HG02938 (cell line): Measurements from ENCODE around the gene MT1B.
A peak's percentile ranks its signal among the peaks of the same experiment; 100 is the strongest.

Experiments
- ATAC-seq: cut with Tn5 transposase; IDR thresholded peaks from one replicate; pipeline ENCODE4 v1.9.1; 2021; ENCODE audit warnings: mild to moderate bottlenecking, moderate library complexity; ENCODE audit not compliant: unreplicated experiment

The MT1B gene

DNA sequence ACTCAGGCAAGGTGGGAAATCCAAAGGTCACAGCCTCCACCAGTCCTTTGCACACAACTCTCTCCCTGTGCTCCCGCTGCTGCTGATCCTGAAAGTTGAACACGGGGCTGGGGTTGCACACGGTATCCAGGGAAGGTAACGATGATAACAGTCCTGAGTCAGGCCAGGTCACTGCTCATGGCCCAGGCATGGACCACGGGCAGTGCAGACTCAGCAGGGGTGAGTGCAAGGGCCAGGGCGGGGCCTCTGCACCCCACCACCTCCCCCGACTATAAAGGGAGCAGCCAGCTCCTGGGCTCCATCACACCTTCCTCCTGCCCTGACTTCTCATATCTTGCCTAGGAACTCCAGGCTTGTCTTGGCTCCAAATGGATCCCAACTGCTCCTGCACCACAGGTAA, at the start of gene MT1B:
Gene MT1B (plus strand): TSS at position 301 of the 400 bp plus-strand sequence. CDS start 68 bp downstream, at position 369.
- ATAC-seq, result no peak

DNA sequence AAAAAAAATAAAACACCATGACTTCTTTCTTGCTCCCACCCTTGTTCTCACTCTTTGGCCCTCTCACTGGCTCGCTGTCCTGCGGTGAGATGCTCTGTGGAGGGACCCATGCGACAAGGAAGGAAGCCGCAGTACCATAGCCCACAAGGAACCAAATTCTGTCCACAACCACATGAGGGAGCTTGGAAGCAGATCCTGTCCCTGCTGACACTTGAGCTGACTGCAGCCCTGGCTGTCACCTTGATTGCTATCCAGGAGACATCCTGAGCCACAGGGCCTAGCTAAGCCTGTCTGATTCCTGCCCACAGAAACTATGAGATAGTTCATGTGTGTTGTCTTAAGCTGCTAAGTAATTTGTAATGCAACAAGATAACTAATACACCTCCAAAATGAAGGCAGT, 48.1 kb upstream of the MT1B start:
- ATAC-seq, result no peak

DNA sequence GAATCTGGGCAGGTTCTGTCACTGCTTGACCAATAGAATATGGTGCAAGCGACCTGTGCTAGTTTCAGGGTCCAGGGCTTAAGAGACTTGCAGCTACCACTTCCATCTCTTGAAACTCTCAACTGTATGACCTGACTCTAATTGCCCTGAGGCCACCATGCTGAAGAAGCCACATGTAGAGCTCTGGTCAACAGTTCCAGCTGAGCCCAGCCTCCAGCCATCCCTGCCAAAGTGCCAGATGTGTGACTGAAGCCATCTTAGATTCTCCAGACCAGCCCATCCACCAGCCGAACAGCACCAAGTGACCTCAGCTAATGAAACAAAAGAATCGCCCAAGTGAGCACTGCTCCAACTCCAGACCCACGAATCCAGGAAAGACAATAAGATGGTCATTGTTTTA, 46.7 kb upstream of the MT1B start:
- ATAC-seq, result no peak

DNA sequence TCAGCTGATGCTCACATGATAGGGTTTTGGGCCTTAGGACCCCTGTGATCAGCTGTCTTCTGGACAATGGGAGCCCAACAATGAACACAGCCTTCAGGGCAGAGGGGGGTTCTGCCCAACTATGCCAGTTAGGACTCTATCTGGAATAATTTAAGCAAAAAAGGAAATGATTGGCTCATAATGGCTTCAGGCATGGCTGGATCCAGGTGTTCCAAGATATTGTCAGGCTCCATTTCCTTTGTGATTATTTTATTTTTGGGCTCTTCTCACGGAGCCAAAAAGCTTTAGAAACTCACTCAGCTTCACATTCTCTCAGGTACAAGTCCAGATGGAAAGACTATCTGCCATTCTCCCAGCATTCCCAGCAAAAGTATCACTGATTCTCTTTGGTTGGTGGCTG, 46.2 kb upstream of the MT1B start:
- no peak for ATAC-seq

DNA sequence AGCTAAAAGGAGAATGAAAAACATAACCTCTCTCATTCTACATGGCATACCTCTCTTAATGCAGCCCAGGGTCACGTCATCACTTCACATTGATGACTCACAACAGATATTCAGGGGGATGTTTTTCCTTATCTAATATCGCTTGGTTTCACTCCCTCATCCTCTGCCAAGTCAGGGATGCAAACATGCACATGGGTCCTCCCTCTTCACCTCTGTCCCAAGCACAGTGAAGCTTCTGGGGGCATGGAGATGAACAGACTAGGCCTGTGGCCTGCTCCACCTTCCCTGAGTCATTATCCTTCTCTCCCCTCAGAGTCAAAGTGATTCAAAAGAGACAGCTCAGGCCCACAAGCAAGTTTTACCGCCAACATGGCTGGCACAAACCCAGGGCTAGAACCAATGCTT, 45.6 kb upstream of the MT1B start:
- no peak for ATAC-seq

DNA sequence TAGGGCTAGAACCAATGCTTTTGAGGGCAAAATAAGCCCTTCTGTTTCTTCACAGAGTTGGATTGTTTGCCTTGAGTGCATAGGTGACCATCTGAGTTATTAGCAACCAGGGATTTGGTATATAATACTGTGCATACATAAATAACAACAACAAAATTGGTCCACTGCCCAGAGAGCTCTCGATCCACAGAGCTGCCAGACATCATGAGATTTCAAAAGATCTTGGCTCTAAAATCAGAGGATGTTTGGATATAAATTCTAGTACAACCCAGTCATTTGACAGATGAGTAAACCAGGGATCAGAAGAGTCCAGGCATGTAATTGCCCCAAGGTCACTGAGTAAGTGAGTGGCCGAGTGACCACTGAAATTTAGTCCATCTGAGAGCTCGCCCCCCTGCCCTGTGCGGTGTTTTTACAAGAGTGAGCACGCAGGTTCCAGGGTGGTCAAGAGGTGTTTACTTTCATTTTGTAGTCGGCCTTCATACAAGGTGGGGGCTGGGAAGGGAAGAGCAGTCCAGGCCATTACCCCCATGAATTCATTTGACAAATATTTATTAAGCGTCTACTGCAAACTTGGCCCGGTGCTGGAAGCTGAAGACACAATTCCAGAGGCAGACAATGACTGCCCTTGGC, 45.1 kb upstream of the MT1B start:
- no peak for ATAC-seq

DNA sequence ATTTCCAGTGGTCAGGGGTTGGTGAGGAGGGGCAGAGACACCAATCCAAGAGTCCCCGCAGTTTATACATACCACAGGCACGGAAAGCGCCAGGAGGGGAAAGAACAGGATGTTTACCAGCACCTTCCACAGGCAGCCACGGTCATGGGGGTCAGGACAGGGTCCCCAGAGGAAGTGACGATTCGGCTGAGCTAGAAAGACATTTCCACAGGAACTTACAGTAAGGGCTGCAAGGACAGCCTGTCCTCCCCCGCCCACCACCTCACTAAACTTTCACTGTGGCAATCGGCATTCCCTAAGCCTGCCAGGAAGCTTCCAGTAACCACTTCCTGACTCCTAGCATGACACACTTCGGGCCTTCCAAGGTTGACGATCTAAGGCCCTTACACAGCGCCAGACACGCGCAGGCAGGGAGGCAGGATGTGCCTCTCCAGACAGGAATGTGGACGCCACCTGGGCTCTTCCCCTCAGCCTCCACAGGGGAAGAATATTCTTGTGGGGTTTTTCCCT, 44.5 kb upstream of the MT1B start:
- ATAC-seq, result no peak

DNA sequence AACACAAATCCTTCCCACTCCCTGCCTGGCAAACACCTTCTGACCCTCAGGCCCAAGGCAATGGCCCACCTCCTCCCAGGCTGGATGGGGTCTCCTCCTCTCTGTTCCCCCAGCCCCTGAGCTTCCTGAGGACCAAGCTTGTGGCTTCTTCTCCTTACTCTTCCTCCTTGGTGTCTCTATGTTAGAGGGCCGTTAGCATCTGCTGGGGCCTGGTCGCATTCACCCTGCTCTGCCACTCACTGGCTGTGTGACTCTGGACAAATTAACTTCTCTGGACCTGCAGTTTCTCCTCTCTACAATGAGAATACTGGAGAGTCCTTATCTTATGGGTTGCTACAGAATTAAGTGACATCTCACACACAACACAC, 44.0 kb upstream of the MT1B start:
- no peak for ATAC-seq

DNA sequence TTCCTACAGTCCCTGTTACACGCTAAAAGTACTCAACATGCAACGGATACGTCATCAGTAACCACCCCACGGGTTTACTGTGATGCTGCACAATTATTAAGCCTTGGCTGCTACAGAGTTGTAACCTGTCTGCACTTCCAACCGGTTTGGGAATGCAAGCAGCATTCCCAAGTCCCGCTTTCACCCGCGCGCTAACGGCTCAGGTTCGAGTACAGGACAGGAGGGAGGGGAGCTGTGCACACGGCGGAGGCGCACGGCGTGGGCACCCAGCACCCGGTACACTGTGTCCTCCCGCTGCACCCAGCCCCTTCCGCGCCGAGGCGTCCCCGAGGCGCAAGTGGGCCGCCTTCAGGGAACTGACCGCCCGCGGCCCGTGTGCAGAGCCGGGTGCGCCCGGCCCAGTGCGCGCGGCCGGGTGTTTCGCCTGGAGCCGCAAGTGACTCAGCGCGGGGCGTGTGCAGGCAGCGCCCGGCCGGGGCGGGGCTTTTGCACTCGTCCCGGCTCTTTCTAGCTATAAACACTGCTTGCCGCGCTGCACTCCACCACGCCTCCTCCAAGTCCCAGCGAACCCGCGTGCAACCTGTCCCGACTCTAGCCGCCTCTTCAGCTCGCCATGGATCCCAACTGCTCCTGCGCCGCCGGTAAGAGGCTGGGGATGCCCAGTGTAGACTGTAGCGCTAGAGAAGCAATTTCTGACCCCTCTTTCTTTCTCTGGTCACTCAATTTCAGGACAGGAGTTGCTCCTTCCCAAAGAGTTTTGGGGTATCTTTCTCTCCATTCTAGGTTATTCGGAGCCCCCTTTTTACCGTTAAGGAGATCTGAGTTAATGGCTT, 43.4 kb upstream of the MT1B start, which contains the start of gene MT2A:
Gene MT2A (plus strand): TSS at position 542 of the 833 bp plus-strand sequence. CDS start 72 bp downstream, at position 614.
- ATAC-seq, result peak; percentile 77

DNA sequence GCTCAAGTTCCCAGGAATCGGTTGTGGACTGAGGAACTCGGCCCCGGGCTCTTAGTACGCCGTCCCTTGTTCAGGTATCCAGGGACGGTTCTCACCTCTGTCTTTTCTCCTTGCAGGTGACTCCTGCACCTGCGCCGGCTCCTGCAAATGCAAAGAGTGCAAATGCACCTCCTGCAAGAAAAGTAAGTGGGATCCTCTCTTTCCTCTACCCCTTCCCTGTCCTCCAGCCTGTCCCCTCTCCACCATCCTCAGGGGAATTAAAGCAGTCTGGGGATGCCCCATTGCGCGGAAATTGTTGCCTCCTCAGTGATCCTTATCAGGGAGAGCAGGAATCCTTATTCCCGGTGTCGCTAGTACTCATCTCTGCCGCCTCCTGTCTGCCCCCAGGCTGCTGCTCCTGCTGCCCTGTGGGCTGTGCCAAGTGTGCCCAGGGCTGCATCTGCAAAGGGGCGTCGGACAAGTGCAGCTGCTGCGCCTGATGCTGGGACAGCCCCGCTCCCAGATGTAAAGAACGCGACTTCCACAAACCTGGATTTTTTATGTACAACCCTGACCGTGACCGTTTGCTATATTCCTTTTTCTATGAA, 42.7 kb upstream of the MT1B start:
- no peak for ATAC-seq

DNA sequence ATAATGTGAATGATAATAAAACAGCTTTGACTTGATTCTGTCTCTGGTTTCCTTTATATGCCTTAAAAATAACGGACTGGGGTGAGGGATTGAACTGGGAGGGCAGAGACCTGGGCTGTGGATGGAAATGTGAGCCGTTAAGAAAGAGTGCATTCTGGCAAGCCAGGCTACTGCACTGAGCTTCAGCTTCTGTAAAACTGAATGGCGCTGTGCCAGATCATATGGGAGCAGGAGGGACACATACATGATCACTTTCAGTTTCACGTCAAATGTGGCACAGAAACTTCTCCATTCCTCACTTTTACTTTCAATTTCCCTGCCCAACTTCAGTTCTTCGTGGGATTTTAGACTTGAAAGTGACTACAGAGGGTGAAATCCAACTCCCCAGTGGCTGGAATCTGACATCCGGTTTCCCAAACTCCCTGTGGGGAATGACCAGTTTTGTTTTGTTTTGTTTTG, 42.2 kb upstream of the MT1B start:
- peak; percentile 43 for ATAC-seq

DNA sequence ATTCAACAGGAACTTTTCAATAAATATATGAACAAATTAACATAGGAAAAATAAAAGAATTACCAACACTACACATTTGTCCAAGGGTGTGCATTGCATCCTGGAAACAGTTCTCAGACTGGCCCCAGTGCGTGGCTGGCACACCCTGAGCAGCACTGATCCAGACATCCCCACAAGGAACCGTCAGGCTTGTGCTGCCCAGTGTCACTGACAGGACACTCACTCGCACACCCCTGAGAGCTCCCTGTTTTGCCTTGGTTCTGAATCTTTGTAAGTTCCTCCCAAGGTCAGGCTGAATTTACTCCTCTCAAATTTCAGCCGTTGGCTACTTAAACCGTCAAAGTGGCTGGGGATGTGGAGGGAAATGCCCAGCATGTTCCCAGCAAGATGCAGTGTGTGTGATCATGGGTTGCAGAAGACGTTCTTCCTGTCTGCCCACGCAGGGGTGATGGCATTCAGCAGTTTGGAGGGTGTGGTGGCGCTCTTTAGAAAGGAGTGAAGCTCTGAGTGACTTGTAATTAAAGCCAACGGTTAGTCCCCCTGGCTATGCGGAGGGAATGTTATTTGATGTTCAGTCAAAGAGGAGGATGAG, 41.6 kb upstream of the MT1B start:
- no peak for ATAC-seq

DNA sequence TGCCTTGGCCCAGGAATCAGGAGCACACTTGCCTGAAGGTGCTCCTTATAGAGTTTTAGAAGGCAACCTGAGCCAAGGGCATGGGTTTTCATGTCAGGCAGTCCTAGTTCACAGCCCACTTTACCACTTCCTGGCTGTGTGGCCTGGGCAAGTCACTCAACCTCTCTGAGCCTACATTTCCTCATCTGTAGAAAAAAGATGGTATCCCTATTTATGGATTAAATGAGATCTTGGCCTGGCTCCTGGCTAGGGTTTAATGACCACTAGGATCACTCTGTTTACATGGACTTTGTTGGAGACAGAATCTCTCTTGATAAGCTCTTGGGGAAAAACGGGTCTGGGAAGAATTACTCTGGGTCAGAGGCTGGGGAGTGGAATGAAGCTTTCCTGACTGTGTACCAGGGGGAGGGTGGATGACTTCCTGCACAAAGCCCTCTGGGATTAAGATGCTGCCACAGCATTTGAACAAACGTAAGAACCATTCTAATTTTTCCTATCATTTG, 41.0 kb upstream of the MT1B start:
- no peak for ATAC-seq

DNA sequence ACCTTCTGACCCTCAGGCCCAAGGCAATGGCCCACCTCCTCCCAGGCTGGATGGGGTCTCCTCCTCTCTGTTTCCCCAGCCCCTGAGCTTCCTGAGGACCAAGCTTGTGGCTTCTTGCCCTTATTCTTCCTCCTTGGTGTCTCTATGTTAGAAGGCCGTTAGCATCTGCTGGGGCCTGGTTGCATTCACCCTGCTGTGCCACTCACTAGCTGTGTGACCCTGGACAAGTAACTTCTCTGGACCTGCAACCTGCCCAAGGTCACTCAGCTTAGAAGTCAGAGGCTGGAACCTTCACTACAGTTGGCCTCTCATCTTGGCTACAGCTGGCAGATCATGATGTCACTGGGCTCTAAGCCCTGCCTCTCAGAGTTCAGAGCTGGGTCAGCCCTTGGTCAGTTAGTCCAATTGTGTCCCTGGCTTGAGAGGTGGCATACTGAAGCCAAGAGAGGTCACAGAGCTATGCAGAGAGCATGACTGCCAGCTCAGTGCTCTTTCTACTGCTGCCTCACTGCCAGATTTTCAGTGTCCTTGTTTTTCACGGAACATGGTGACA, 40.3 kb upstream of the MT1B start:
- ATAC-seq, result no peak

DNA sequence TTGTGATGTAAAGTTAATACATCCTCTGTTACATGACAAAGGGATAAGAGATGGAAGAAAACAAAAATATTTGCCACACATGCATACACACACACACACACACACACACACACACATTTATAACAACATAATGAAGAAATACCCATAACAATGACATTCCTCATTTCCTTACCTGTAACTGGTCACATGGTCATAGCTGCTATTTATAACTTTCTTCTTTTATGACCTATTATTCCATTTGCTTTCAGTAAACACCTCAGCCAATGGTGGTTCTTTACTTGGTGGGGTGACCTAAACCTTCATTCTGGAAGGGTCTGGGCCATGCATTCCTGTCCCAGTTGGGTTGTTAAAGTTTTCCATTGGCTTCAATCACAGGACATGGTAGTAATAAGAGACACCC, 38.0 kb upstream of the MT1B start:
- no peak for ATAC-seq

DNA sequence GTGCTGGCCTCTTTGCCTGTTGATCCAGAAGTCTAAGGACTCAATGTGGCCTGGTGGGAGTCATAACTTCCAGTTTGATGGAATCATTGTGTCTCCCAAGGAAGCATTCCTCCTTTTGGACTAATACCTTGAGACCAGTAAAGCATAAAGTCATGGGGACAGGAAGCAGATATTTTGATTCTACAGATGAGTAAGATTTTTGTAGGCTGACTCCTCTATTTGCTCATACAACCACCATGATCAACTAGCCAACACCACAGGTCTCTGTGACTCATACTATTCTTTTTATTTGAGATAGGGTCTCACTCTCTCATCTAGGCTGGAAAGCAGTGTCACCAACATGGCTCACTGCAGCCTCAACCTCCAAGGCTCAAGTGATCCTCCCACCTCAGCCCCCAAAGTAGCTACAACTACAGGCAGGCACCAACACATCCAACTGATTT, 37.1 kb upstream of the MT1B start:
- no peak for ATAC-seq

DNA sequence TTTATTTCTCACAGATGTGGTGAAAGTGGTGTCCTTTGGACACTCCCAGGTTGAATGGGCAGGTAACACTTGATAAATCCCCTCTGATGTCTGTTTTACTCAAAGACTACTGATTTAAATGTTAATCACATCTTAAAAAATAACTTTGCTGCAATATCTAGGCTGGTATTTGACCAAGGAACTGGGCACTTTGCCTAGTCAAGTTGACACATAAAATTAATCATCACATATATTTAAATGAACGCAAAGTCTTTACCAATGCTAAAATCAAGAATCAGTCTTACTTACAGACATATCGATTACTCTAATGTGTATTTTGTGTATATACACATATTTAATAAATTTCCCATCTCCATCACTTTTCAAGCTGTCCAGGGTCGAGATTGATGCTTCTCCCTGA, 36.3 kb upstream of the MT1B start:
- no peak for ATAC-seq

DNA sequence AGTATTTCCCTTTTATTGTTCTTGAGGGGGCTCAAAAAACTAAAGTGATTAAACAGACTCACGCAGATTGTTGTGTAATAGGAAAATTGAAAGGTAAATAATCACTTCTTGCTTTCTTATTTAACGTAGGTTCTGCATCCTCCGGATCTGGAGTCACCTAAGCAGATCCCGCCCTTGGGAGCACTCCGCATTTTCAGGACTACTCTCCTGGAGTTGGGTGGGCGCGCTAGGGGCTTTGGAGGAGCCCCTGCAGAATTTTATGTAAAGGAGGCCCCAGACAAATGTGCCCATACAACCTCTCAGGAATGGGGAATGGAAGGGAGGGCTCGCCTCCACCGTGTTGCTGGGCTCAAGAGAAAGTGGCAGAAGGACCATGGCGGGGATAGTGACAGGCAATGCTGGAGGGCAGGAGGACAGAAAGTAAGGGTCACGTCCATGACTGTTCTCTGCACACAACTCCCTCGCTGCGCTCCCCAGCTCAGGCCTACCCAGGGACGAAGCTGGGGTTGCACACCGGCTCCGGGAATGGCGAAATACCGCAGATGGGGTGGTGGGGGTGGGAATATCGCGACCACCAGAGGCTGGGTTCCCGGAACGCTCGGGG, 35.0 kb upstream of the MT1B start:
- no peak for ATAC-seq

DNA sequence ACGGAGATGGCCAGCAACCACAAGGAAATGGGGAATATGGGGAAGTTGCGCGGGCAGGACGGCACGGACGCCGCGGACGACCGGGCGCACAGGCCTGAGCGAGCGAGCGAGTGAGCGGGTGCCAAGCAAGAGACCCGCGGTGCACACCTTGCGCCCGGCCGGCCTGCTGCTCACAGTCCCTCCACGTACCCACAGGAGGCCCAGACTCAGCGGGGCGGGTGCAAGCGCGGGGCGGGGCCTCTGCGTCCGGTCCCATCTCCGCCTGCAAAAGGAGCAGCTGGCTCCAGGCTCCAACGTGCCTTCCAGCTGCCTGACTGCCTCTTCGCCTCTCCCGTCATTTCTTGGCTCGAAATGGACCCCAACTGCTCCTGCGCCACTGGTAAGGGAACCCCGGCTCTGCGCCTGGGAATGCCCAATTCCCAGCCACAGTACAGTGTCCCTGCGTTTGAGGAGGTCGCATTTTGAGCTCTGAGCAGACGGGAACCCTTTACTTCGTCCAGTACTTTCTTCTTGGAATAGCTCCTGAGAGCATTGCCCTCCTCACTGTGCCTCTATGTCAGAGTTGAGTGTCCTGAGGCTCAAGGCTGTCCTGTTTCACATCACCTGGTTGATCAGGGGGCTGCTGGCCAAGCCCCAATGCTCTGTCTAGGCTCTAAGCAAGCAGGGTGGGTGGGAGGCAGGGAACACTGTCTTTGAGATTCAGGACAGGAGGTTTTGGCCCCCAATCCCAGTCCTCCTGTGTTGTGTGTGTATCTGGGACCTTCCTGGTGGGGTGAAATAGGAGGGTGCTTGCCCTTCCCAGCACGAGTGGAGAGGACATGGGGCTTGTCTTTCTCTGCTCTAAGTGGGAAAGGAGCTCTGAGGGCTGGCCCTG, 34.2 kb upstream of the MT1B start:
- ATAC-seq, result no peak
